ENCODE measurements around the gene BRD4.

Gene BRD4

GRCh38 chr19:15248648-15249527 lies 83.5 kb downstream of the BRD4 start:
- DNase-seq (ENCODE audit: low read depth): no peak

- no peak for DNase-seq (ENCODE audit: low read depth)
Measured at GRCh38 chr19:15248106-15248505, 84.2 kb downstream of the BRD4 start.

GRCh38 chr19:15247107-15248014 lies 85.0 kb downstream of the BRD4 start:
- DNase-seq (ENCODE audit: low read depth): no peak

GRCh38 chr19:15246198-15246481 lies 86.2 kb downstream of the BRD4 start:
- DNase-seq (ENCODE audit: low read depth): no peak

GRCh38 chr19:15245370-15246197 lies 86.8 kb downstream of the BRD4 start:
- DNase-seq (ENCODE audit: low read depth): no peak

GRCh38 chr19:15244808-15245207 lies 87.5 kb downstream of the BRD4 start:
- no peak for DNase-seq (ENCODE audit: low read depth)

GRCh38 chr19:15244106-15244803 lies 88.1 kb downstream of the BRD4 start:
- DNase-seq (ENCODE audit: low read depth): no peak

- no peak for DNase-seq (ENCODE audit: low read depth)
Measured at GRCh38 chr19:15243236-15243957, 88.9 kb downstream of the BRD4 start.

GRCh38 chr19:15241259-15241910 lies 91.0 kb downstream of the BRD4 start:
- no peak for DNase-seq (ENCODE audit: low read depth)

- DNase-seq (ENCODE audit: low read depth): no peak
Measured at GRCh38 chr19:15240515-15240914, 91.8 kb downstream of the BRD4 start.

- DNase-seq (ENCODE audit: low read depth): no peak
Measured at GRCh38 chr19:15239337-15239949, 92.9 kb downstream of the BRD4 start.

GRCh38 chr19:15238639-15239155 lies 93.6 kb downstream of the BRD4 start:
- no peak for DNase-seq (ENCODE audit: low read depth)

GRCh38 chr19:15237759-15238638 lies 94.3 kb downstream of the BRD4 start:
- no peak for DNase-seq (ENCODE audit: low read depth)

- no peak for DNase-seq (ENCODE audit: low read depth)
Measured at GRCh38 chr19:15236886-15237285, 95.5 kb downstream of the BRD4 start.

- DNase-seq (ENCODE audit: low read depth): no peak
Measured at GRCh38 chr19:15235781-15236180, 96.6 kb downstream of the BRD4 start.

- no peak for DNase-seq (ENCODE audit: low read depth)
Measured at GRCh38 chr19:15234431-15235130, 97.8 kb downstream of the BRD4 start.

GRCh38 chr19:15231271-15231670 lies 101.1 kb downstream of the BRD4 start:
- no peak for DNase-seq (ENCODE audit: low read depth)

GRCh38 chr19:15227261-15227660 lies 105.1 kb downstream of the BRD4 start:
- DNase-seq (ENCODE audit: low read depth): no peak
